ENCODE results near the gene PCSK6.
A peak's percentile ranks its signal among the peaks of the same experiment; 100 is the strongest.

PCSK6 gene

DNA sequence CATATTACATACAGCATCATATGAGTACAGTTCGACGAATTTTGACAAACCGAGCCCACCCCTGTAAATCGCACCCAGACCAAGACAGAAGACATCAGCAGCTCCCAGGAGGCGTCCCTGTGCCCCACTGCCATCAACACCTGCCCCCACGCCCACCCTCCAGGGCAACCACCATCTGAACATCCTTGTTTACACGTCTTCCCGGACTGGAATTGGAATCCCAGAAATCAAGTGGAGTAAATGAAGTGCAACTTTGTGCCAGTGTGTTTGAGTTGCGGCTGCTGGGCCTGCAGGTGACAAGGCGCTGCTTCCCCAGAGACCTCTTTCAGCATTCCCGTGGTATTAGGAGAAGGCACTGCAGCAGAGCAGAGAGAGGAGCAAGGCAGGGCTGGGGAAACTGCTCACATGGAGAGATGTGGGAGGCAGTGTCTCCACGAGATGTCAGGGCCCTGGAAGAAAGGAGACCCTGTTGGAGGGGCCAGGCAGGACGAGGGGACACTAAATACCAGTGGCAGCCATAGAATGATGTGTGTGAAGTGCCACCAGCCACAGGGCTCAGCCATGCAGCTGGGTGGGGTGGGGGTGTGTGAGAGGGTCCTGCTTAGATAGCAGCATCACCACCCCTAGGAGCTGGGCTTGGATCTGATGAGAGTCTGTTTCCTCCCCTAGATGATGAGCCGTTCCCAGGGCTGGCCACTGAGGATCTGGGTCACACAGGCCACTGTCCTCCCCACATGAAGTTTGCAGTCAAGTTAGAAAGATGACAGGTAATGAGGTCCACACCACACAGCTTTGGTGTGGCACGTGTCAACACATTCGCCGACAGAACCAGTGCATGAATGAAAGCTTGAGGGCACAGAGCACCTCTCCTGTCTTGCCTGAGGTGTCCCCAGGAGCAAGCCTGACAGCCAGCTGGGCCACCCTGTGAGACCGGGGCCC lies 33.4 kb upstream of the PCSK6 start:
- DNase-seq, result no peak

- no peak for DNase-seq
These were observed 32.6 kb upstream of the PCSK6 start for GRCh38 chr15:101522091-101522490.

GRCh38 chr15:101521591-101521990 lies 32.1 kb upstream of the PCSK6 start:
- DNase-seq, result no peak

- DNase-seq, result no peak
These were observed 31.6 kb upstream of the PCSK6 start for GRCh38 chr15:101521069-101521468.

- DNase-seq, result no peak
These were observed 30.9 kb upstream of the PCSK6 start for GRCh38 chr15:101520395-101520794.

GRCh38 chr15:101517504-101517903 lies 28.0 kb upstream of the PCSK6 start:
- no peak for DNase-seq

- no peak for DNase-seq
These were observed 24.8 kb upstream of the PCSK6 start for GRCh38 chr15:101514318-101514717.

DNA sequence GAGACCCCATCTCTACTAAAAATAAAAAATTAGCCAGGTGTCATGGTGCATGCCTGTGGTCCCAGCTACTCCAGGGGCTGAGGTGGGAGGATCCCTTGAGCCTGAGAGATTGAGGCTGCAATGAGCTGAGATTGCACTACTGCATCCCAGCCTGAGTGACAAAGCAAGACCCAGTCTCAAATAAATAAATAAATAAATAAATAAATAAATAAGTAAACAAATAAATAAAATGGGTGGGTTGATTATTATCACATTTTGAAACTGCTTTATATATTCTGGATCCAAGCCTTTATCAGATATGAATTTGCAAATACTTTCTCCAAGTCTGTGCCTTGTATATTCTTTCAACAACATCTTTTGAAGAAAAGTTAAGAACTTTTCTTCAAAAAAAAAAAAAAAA lies 22.2 kb upstream of the PCSK6 start:
- DNase-seq, result no peak

DNA sequence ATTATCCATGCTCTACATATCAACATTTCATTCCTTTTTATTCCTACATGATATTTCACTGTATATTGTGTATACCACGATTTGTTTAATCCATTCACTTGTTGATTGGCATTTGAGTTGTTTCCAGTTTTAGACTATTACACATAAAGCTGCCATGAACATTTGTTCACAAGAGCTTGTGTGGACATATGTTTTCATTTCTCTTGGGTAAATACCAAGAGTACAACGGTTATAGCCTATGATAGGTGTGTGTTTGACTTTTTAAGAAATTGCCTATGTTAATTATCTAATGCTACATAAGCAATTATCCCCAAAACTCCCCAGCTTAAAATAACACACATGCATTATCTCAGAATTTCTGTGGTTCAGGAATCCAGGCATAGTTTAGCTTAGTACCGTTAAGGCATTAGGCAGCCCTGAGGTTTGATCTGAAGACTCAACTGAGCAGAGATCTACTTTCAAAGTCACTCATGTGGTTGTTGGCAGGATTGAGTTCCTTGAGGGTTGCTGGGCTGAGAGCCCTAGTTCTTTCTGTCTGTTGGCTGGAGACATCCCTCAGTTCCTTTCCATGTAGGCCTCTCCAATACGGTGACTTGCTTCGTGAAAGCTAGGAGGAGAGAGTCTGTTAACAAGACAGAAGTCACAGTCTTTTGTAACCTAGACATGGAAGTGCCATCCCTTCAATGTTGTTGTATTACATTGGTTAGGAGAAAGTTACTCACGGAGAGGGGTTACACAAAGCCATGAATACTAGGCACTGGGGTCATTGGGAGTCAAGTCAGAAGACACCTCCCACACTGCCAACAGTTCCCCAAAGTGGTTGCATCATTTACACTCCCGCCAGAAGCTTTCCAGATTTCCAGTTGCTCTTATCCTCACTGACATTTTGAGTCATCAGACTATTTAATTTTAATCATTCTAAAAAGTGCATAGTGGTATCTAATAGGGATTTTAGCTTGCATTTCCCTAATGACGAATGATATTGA lies 21.0 kb upstream of the PCSK6 start:
- no peak for DNase-seq

DNA sequence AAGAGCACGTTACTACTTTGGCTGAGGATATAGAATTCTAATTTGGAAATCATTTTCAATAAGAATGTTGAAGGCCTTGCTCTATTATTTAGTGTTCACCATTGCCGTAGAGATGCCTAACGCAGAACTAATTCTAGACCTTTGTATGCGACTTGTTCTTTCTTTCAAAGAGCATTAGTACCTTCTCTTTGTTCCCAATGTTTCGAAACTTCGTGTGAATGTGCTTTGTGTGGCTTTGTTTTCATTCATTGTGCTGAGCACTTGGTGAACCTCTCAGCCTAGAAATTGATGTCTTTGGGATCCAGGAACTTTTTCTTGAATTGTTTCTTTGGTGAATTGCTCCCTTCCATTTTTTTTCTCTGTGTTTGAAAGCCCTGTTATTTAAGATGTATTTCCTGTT lies 19.8 kb upstream of the PCSK6 start:
- no peak for DNase-seq

DNA sequence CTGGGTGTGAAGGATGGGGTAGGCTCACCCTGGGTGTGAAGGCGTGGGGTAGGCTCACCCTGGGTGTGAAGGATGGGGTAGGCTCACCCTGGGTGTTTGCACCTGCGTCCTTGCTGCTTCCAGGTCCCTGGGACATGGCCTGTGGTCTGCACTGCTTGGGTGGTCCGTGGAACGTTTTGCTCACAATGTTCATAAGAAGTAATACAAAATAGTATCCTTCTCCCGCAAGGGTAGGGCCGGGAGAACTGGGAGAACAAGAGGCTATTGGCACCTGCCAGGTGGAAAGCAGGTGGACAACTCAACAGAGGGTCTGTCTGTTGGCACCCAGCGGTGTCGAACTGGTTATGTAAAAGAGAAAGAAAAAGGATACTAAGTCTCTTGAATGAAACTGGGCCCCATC lies 17.0 kb upstream of the PCSK6 start:
- no peak for DNase-seq

- no peak for DNase-seq
These were observed 16.3 kb upstream of the PCSK6 start for GRCh38 chr15:101505610-101506337.

- no peak for DNase-seq
These were observed 15.5 kb upstream of the PCSK6 start for GRCh38 chr15:101504866-101505609.

DNA sequence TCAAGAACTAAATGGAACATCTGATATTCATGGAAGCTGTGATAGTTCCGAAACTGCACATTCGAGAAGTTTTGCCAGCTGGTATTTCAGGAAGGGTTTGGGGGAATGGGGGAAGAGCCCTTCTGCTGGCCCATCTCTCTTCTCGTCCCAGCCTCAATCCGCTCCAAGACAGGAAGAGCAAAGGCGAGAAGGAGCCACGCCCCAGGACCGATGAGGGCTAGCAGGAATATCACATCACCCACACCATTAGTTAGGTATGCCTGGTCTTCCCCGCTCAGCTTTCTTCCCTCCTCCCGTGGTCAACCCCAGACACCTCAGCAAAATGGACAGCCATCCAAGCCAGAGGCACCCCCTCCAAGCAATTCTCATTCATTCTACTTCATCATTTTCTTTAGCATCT lies 14.9 kb upstream of the PCSK6 start:
- no peak for DNase-seq

- no peak for DNase-seq
These were observed 13.7 kb upstream of the PCSK6 start for GRCh38 chr15:101503296-101503599.

- DNase-seq, result no peak
These were observed 13.2 kb upstream of the PCSK6 start for GRCh38 chr15:101502572-101503295.

GRCh38 chr15:101501703-101502373 lies 12.3 kb upstream of the PCSK6 start:
- no peak for DNase-seq

- DNase-seq, result no peak
These were observed 11.5 kb upstream of the PCSK6 start for GRCh38 chr15:101500865-101501551.

DNA sequence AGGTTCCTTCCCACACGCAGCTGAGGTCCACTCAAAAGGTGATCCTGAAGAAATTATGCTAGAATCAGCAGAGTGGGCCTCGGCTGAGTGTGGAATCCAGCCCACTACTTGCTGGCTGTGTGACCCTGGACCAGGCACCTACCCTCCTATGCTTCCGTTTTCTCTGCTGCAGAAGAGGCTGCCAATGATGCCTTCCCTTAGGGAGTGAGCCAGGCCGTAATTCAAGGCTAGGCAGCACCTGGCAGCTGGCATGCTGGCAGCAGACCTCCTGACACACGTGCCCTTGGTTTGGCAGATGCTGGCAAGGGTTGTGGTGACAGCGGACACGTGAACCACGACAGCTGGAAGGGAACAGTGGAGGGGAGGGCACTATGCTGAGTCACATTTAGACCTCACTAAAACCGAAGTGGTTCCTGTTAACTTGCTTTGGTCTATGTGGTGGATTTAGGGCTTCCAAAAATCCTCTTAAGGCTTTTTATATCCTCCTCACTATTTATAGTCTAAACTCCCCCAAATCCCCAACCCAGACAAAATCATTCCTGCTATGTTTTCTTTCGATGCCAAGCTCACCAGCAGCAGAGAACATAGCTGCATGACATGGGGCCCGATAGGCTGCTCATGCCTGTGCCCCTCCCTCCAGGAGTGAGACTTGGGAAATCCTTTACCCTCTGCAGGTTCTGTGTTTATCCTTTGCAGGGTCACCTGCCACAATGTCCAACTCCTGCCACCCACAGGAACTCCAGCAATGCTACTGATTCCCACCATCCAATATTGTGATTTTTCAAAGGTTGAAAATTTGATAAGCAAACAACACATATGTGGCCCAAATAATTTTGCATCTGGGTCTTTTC lies 10.6 kb upstream of the PCSK6 start:
- DNase-seq, result peak; percentile 43

Measured in GDM1 (cell line).